ENCODE data around the gene TTC4. TPM values are rescaled to one million over a fixed set of nuclear protein-coding genes. Genes with fewer than 3 reads are reported as not detected.

Gene TTC4
- total RNA-seq, 1 donor, result 22.9 TPM

- TF ChIP-seq CTCF (IDR thresholded peaks at IDR 0.05; ENCODE audit: insufficient read depth, low read depth, low read length), result no peak
- no peak for DNase-seq (ENCODE audit: low read depth)
- H3K4me3 ChIP-seq (ENCODE audit: low read depth, low read length), result no peak overlapping the region
These were observed 68.4 kb downstream of the TTC4 start for GRCh38 chr1:54784066-54784465.

GRCh38 chr1:54786778-54787177 is 71.1 kb downstream of the TTC4 start:
- TF ChIP-seq CTCF (IDR thresholded peaks at IDR 0.05; ENCODE audit: insufficient read depth, low read depth, low read length), result no peak
- H3K4me3 ChIP-seq (ENCODE audit: low read depth, low read length), result no peak overlapping the region
- no peak for DNase-seq (ENCODE audit: low read depth)

- TF ChIP-seq CTCF (IDR thresholded peaks at IDR 0.05; ENCODE audit: insufficient read depth, low read depth, low read length), result no peak
- DNase-seq (ENCODE audit: low read depth), result no peak
- H3K4me3 ChIP-seq (ENCODE audit: low read depth, low read length), result no peak overlapping the region
These were observed 71.9 kb downstream of the TTC4 start for GRCh38 chr1:54787604-54788003.

- no peak overlapping the region for H3K4me3 ChIP-seq (ENCODE audit: low read depth, low read length)
- no peak for DNase-seq (ENCODE audit: low read depth)
- no peak for TF ChIP-seq CTCF (IDR thresholded peaks at IDR 0.05; ENCODE audit: insufficient read depth, low read depth, low read length)
These were observed 72.8 kb downstream of the TTC4 start for GRCh38 chr1:54788459-54788858.

- H3K4me3 ChIP-seq (ENCODE audit: low read depth, low read length), result no peak overlapping the region
- peak; percentile 67 for TF ChIP-seq CTCF (IDR thresholded peaks at IDR 0.05; ENCODE audit: insufficient read depth, low read depth, low read length)
- peak; percentile 42 for DNase-seq (ENCODE audit: low read depth)
These were observed 76.3 kb downstream of the TTC4 start for GRCh38 chr1:54791880-54792522.

Other genes starting within 250 kb of the TTC4 start
- 1.3 and 2.2 TPM in 2 replicates for gene ACOT11, start 167.6 kb upstream of the TTC4 start, total RNA-seq
- gene FAM151A, start 92.3 kb upstream of the TTC4 start, total RNA-seq, result not detected in 2 replicates
- gene MROH7, start 74.1 kb upstream of the TTC4 start, total RNA-seq, result under 0.01 TPM in 1 of 2 replicates, not detected in the other
- gene PARS2, start 48.7 kb downstream of the TTC4 start, total RNA-seq, result 4.5 and 5.6 TPM in 2 replicates
- not detected in 2 replicates for gene TTC22, start 85.5 kb downstream of the TTC4 start, total RNA-seq
- 186 and 297 TPM in 2 replicates for gene DHCR24, start 171.3 kb downstream of the TTC4 start, total RNA-seq